ENCODE measurements around the gene SLC44A1. TPM values are rescaled to one million over a fixed set of nuclear protein-coding genes. Genes with fewer than 3 reads are reported as not detected.

Gene SLC44A1
- total RNA-seq, 4 donors from 2014 or later: 35.4 to 62.3 (median 48.2) TPM

DNA sequence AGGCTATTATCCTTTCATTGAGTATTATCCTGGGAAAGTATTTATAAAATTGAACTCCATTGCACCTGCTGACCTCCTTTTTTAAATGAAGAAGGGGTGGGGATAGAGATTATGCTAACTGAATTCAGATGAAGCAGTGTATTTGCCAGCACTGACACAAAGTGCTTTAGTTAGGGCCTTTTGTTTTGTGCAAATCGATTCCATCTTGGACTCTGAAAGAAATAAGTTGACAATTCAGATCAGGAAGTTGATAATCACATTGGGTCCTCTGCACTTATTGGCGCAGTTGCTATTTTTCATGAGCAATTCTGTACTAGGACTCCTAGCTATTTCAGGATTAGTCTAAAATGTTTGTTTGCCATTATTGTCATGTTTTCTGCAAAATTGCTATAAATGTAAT lies 101.8 kb downstream of the SLC44A1 start:
- no peak for DNase-seq (ENCODE audit: low spot score)
- TF ChIP-seq, protein P1, sequence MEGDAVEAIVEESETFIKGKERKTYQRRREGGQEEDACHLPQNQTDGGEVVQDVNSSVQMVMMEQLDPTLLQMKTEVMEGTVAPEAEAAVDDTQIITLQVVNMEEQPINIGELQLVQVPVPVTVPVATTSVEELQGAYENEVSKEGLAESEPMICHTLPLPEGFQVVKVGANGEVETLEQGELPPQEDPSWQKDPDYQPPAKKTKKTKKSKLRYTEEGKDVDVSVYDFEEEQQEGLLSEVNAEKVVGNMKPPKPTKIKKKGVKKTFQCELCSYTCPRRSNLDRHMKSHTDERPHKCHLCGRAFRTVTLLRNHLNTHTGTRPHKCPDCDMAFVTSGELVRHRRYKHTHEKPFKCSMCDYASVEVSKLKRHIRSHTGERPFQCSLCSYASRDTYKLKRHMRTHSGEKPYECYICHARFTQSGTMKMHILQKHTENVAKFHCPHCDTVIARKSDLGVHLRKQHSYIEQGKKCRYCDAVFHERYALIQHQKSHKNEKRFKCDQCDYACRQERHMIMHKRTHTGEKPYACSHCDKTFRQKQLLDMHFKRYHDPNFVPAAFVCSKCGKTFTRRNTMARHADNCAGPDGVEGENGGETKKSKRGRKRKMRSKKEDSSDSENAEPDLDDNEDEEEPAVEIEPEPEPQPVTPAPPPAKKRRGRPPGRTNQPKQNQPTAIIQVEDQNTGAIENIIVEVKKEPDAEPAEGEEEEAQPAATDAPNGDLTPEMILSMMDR (IDR thresholded peaks at IDR 0.05): no peak
- ATAC-seq (ENCODE audit: low FRiP score): no peak

DNA sequence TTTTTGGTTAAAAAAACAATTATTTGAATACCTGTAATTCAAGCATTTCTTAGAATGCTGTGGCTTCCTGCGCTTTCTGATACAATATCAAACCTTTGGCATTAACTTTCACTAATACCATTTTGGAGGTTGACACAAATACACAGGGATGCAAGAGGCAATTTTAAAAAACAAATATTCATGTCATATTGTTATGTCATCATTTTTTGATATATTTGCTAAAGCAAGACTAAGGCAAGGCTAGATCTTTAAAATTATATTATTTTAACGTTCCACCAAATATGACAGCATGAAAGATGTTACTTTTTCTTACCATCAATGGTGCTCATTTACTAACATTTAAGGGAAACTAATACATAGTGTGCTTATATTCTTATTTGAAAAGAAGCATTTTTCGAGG lies 110.0 kb downstream of the SLC44A1 start:
- DNase-seq (ENCODE audit: low spot score): no peak
- ATAC-seq (ENCODE audit: low FRiP score): no peak
- TF ChIP-seq, protein P1 (IDR thresholded peaks at IDR 0.05): no peak

DNA sequence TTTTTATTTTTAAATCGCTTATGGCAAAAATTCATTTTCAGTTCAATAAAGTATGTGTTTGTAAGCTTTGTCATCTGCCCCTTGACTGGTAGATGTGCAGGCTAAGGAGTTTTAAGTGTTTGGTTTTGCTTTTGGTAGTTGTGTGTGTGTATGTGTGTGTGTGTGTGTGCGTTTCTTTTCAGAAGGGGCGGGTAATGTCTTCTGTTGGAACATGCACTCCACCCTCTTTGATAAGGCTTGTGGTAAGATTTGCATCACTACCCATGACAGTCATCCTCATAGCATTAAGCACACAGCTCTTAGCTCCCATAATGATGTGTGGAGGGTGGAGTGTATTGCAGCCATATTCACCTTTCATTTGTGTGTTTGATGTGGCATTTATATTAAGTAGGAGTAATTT lies 111.3 kb downstream of the SLC44A1 start:
- DNase-seq (ENCODE audit: low spot score) (no peak), ATAC-seq (ENCODE audit: low FRiP score) (no peak)
- TF ChIP-seq, protein P1 (IDR thresholded peaks at IDR 0.05): no peak

DNA sequence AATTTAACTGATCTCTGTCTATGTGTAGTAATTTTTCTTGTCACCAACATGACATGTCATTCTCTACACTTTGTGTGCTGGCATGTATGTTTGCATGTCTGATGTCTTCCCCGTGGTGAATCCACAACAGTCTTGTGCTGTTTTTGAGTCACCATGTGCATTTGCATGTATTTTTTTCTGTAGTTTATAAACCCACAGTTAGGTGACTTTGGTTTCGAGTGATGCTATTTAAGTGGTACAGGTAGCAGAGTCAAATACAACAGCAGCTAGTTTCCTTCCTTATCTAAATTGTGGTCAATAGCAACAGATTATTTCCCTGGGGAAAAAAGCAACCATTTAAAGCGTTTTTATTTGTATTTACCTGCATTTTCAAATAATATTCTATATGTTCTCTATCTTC lies 113.5 kb downstream of the SLC44A1 start:
- TF ChIP-seq, protein P1 (IDR thresholded peaks at IDR 0.05): no peak
- no peak for ATAC-seq (ENCODE audit: low FRiP score)
- no peak for DNase-seq (ENCODE audit: low spot score)

DNA sequence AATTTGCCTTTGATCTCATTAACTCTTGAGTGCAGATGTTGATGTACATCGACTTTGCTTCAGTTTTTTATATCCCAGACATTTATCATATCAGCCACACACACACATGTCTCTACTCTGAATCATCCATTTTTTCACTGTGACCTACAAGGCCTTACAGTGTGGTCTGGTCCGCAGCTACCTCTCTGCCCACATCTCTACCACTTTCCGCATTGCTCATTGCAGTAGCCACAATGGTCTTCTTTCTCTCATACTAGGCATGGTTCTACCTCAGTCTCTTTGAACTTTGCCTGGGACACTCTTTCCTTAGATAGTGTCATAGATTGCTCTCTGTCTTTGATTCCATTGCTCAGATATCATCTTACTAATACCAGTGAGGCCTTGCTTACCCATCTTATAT lies 115.4 kb downstream of the SLC44A1 start:
- TF ChIP-seq, protein P1 (IDR thresholded peaks at IDR 0.05): no peak
- no peak for DNase-seq (ENCODE audit: low spot score)
- ATAC-seq (ENCODE audit: low FRiP score): no peak

DNA sequence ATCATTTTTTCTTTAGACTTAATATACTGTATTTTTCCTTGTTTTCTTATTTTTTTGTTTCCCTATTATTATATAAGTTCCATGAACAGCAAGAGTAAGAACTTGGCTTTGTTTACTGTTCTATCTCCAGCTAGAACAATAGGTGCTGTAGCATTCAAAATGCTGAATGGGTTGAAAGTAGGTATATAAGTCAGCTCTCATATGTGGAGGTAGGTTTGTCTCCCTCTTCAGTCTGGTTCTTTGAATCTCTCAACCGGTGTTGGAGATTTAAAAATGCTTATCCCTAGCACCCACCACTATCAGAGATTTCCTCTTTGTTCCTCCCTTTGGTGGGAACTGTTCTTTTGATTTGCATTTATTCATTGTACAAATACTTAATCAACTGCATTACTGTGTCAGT lies 115.9 kb downstream of the SLC44A1 start:
- no peak for DNase-seq (ENCODE audit: low spot score)
- no peak for ATAC-seq (ENCODE audit: low FRiP score)

DNA sequence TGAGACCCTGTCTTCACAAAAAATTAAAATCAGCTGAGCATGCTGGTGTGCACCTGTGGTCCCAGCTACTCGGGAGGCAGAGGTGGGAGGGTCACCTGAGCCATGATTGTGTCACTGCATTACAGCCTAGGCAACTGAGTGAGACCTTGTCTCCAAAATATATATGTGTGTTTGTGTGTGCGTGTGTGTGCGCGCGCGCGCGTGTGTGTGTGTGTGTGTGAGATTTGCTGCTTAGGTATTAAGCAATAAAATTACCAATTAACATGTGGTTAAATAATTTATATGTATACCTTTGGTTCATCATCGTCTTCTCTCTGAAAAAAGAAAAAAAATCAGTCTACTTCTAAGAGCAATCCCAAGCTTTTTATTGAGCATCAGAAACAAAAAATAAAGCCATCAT lies 117.4 kb downstream of the SLC44A1 start:
- ATAC-seq (ENCODE audit: low FRiP score): no peak
- no peak for DNase-seq (ENCODE audit: low spot score)
- TF ChIP-seq, protein P1 (IDR thresholded peaks at IDR 0.05): no peak

More for the DNA sequence above, 115.9 kb downstream of the SLC44A1 start:
- TF ChIP-seq, protein P1 (IDR thresholded peaks at IDR 0.05): no peak

Measured in omental fat pad (tissue), 4 donors.